Measurements from ENCODE around the gene TBL1X. TPM values are rescaled to one million over a fixed set of nuclear protein-coding genes. Genes with fewer than 3 reads are reported as not detected.

The TBL1X gene
- total and polyA plus RNA-seq, 2 of the 4 experiments (the other 2 are of a cell fraction): 16.2 to 20.8 TPM

- Histone ChIP-seq H3K9me1 (ENCODE audit: insufficient read depth, low read length) (no peaks in the 10 kb centered on the region), H3K4me3 (ENCODE audit: insufficient read depth, low read depth, low read length) (no peak overlapping the region), H4K20me1 (ENCODE audit: insufficient read depth, low read length) (no peaks in the 10 kb centered on the region), H3K9me3 (ENCODE audit: control insufficient read depth, insufficient read depth, low read length) (peaks cover 8% of the 10 kb centered on the region), H4K5ac (ENCODE audit: low read depth, low read length) (no peak overlapping the region), H4K8ac (ENCODE audit: low read depth in 2 of 2, low read length in 2 of 2) (no peak overlapping the region), H3K4ac (ENCODE audit: low read depth, low read length) (no peak overlapping the region), H3K4me2 (ENCODE audit: low read depth, low read length) (peak overlapping the region; percentile 43; the same call in 1 of the 2 replicates), H3K18ac (ENCODE audit: low read depth, low read length) (no peak overlapping the region), H2BK120ac (ENCODE audit: low read depth, low read length) (no peak overlapping the region), H3K9ac (ENCODE audit: low read depth, low read length) (no peak overlapping the region), H3K27ac (ENCODE audit: insufficient read depth, low read length) (peak overlapping the region; percentile 63; the same call in 1 of the 2 replicates), H3K4me1 (ENCODE audit: control insufficient read depth, insufficient read depth, low read length) (peaks cover 4% of the 10 kb centered on the region; the same call in 1 of the 2 replicates), H2AFZ (replicated peaks; ENCODE audit: low read length, poor library complexity) (no peak overlapping the region), H2AK9ac (replicated peaks; ENCODE audit: low read depth, low read length, poor library complexity) (no peak overlapping the region), H4K91ac (ENCODE audit: insufficient read depth, low read depth, low read length) (no peak overlapping the region), H3K56ac (ENCODE audit: extremely low read depth, insufficient read depth, low read length) (no peak overlapping the region), H3K79me1 (ENCODE audit: low read depth in 1 of 2, low read length in 2 of 2) (no peaks in the 10 kb centered on the region), H3K36me3 (ENCODE audit: control insufficient read depth, insufficient read depth, low read length) (no peaks in the 10 kb centered on the region), H2BK5ac (ENCODE audit: low read depth, low read length, poor library complexity, severe bottlenecking) (no peak overlapping the region), H3K27me3 (ENCODE audit: control insufficient read depth, insufficient read depth, low read length) (peaks cover 19% of the 10 kb centered on the region), H3K23ac (ENCODE audit: low read depth, low read length) (no peak overlapping the region), H2BK15ac (ENCODE audit: low read depth, low read length) (no peak overlapping the region), H2BK20ac (ENCODE audit: low read depth, low read length) (no peak overlapping the region), H2AK5ac (ENCODE audit: low read depth, low read length) (peak overlapping the region; percentile 44), H3K14ac (replicated peaks; ENCODE audit: low read depth, low read length) (no peak overlapping the region)
- in situ Hi-C loops (cut with MboI; ENCODE audit: low sequenced_read_pairs): no loop called here
- WGBS, 2 experiments (ENCODE audit: extremely low coverage in 2 of 2, insufficient read length in 1 of 2): no CpG with 5 or more reads among the region's 2 CpGs
- no TSS peak for BruUV-seq (replicated peaks)
- ChIA-PET POLR2A (ENCODE audit: unreplicated experiment) (no interaction called here), CTCF (no interaction called here)
- DNase-seq (peak; percentile 55), ATAC-seq (ENCODE audit: low read depth) (peak; percentile 12)
- intact Hi-C loops (cut with micrococcal nuclease): loop anchor here (5.0 kb wide), 1 partner anchor 83 kb away; no protein-coding TSS in a partner anchor
- no peak for TF ChIP-seq CEBPB (IDR thresholded peaks at IDR 0.05; ENCODE audit: low read depth, low read length)
- TF ChIP-seq MAFK (IDR thresholded peaks at IDR 0.05; ENCODE audit: low read depth, low read length): peak; percentile 33
- dilution Hi-C loops (cut with HindIII; ENCODE audit: low sequenced_read_pairs, unreplicated experiment): no loop called here
Observed at GRCh38 chrX:9788911-9789310, 324.1 kb downstream of the TBL1X start.

All from IMR-90 (cell line).